HG02763 (cell line): ENCODE results near the gene TAS2R1.

ENCODE experiments used
- ATAC-seq: cut with Tn5 transposase; IDR thresholded peaks from one replicate; pipeline ENCODE4 v1.9.1; 2021; ENCODE audit warnings: mild to moderate bottlenecking, moderate library complexity; ENCODE audit not compliant: unreplicated experiment

The TAS2R1 gene

DNA sequence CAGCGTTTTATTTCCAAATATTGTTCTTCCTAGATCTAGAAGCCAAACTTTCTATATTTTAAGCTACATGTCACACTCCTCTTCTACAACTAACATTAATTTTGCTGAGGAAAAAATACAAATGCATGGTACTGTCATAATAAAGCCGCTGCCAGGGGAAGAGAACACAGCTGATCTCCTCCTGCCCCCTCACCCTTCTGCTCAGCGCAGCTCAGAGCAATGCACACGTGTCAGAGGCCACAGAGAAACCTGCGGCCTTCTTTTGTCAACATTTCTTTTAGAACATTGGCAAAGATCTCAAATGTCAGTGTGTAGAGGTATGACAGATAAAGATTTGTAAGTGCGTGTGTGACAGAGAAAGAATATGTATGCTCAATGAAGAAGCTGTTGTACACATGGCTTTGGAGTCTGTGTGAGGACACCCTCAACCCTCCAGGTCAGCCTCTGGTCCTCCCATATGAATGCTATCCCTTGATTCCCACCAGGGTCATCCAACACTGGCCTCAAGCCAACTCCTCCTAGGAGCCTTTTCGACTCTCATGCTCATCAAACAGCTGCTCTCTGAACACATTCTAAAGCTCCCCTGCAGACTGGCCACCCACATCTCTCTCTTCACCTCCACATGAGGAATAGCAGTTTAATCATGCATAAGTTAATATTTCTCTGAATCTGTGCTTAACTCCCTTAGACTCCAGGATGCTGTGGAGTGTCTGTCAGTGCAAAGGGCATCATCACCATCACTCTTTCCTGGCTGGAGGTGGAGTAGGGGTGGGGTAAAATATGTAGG lies 40.9 kb downstream of the TAS2R1 start:
- no peak for ATAC-seq

DNA sequence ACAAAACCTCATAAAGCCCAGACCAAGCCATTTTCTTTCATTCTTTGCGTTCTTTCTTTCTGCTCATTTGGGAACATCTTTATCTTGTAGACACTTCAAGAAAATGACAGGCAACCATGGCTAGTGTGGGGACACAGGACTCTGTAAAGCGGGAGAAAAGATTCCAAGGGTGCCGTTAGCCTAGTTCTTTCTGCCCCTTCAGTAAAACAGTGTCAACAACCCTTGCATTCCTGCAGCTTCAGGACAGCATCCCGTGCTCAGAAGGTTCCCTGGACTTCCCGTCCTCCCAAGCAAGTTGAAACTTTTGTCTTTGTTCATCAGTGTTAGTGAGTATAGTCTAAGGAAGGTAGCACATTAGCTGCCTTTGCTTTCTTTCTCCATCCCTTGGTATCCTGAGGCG lies 41.9 kb downstream of the TAS2R1 start:
- ATAC-seq: no peak

DNA sequence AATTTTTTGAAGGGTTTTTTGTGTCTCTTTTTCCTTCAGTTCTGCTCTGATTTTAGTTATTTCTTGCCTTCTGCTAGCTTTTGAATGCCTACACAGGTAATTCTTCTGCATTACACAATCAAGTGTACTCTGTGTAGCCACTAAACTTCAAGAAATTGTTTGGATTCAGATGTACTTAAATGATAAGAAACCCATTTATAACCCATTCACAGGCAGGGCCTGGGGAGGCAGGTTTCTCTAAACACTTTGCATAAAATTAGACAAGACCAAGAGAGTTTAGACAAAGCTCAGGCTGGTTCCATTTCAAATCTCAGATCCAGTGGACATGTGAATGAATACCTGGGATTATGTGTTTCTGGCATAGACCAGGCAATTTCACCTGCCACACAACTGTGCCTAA lies 43.0 kb downstream of the TAS2R1 start:
- ATAC-seq: no peak

DNA sequence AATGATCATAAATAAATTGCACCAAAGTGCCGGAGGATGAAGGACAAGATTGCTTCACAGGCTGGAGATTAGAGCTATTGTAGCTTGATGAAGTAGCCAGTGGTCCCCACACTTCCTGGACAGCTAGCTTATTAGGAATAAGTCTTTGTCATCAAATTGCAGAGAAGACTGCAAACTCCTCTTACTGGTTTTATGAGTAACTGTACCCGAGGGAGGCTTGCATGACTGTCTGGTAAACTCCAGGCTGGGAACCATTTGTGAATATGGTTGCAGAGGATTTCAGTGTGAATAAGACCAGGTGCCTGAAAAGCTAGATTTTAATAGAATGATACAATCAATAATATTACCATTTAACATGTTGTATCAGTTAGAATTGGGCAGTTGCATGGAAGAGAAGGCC lies 47.7 kb downstream of the TAS2R1 start:
- no peak for ATAC-seq
